HEK293T (cell line): ENCODE data around the gene CACNB3.

Experiments used
- CTCF ChIA-PET: fragments of 350-600 bp; formaldehyde crosslinking; extraction: SDS; loops from one replicate; lab custom pipeline; 2021; ENCODE audit warnings: antibody characterized with exemption, inconsistent platforms; lab: Yijun Ruan, JAX
- POLR2A ChIA-PET: fragments of 350-600 bp; formaldehyde crosslinking; extraction: SDS; loops from one replicate; lab custom pipeline; 2020; ENCODE audit warnings: antibody characterized with exemption, inconsistent platforms; lab: Yijun Ruan, JAX
- DNase-seq: peaks from one replicate; pipeline ENCODE4 v3.0.0; 2012; ENCODE audit warnings: mixed read lengths; ENCODE audit errors: extremely low spot score
- ARNT ChIP-seq: fragments of 450-650 bp; IDR thresholded peaks from 2 replicates; pipeline ENCODE4 v1.6.1; 2017; ENCODE audit warnings: mild to moderate bottlenecking
- BHLHE40 ChIP-seq: fragments of 450-650 bp; IDR thresholded peaks from 2 replicates; pipeline ENCODE4 v1.6.1; 2016; ENCODE audit warnings: mild to moderate bottlenecking, moderate library complexity, borderline replicate concordance
- CTBP1 ChIP-seq: fragments of 450-650 bp; IDR thresholded peaks from 2 replicates; pipeline ENCODE4 v1.6.1; 2016; ENCODE audit warnings: borderline replicate concordance
- ELF4 ChIP-seq: fragments of 450-650 bp; IDR thresholded peaks from 2 replicates; pipeline ENCODE4 v1.6.1; 2017; ENCODE audit warnings: antibody characterized with exemption
- FOXA1 ChIP-seq: fragments of 450-650 bp; IDR thresholded peaks from 2 replicates; pipeline ENCODE4 v1.6.1; 2016; ENCODE audit warnings: mild to moderate bottlenecking
- FOXK2 ChIP-seq: fragments of 450-650 bp; IDR thresholded peaks from 2 replicates; pipeline ENCODE4 v1.6.1; 2016; ENCODE audit warnings: mild to moderate bottlenecking
- FOXM1 ChIP-seq: fragments of 450-650 bp; IDR thresholded peaks from 2 replicates; pipeline ENCODE4 v1.6.1; 2017; ENCODE audit warnings: mild to moderate bottlenecking, borderline replicate concordance
- HDGF ChIP-seq: fragments of 450-650 bp; IDR thresholded peaks from 2 replicates; pipeline ENCODE4 v1.6.1; 2017; ENCODE audit warnings: antibody characterized with exemption, borderline replicate concordance
- L3MBTL2 ChIP-seq: fragments of 450-650 bp; conservative IDR thresholded peaks from 2 replicates; pipeline ENCODE4 v1.6.1; 2016; ENCODE audit warnings: mild to moderate bottlenecking
- LEF1 ChIP-seq: fragments of 450-650 bp; IDR thresholded peaks from 2 replicates; pipeline ENCODE4 v1.6.1; 2017; ENCODE audit warnings: mild to moderate bottlenecking, borderline replicate concordance
- NFRKB ChIP-seq: fragments of 450-650 bp; IDR thresholded peaks from 2 replicates; pipeline ENCODE4 v1.6.1; 2016; ENCODE audit warnings: mild to moderate bottlenecking, moderate library complexity
- PKNOX1 ChIP-seq: fragments of 450-650 bp; IDR thresholded peaks from 2 replicates; pipeline ENCODE4 v1.6.1; 2016
- SP1 ChIP-seq: fragments of 450-650 bp; IDR thresholded peaks from 2 replicates; pipeline ENCODE4 v1.6.1; 2017
- SUZ12 ChIP-seq: fragments of 450-650 bp; IDR thresholded peaks from 2 replicates; pipeline ENCODE4 v1.6.1; 2016; ENCODE audit warnings: mild to moderate bottlenecking
- TARDBP ChIP-seq: fragments of 450-650 bp; IDR thresholded peaks from 2 replicates; pipeline ENCODE4 v1.6.1; 2016
- ZNF384 ChIP-seq: fragments of 450-650 bp; IDR thresholded peaks from 2 replicates; pipeline ENCODE4 v1.6.1; 2016

The CACNB3 gene

GRCh38 chr12:48775299-48775698 is 43.0 kb upstream of the CACNB3 start:
- POLR2A ChIA-PET = no interaction called here
- no peak for TF ChIP-seq ZNF384
- no peak for TF ChIP-seq PKNOX1
- TF ChIP-seq SUZ12 = no peak
- TF ChIP-seq FOXM1 = no peak
- TF ChIP-seq NFRKB = no peak
- no peak for TF ChIP-seq L3MBTL2
- DNase-seq = no peak
- CTCF ChIA-PET = interaction anchor here (0.5 kb wide), 2 partner anchors 14 to 28 kb away, joined by 3 read pairs; no protein-coding TSS in a partner anchor

- TF ChIP-seq FOXA1 = no peak
- no peak for TF ChIP-seq TARDBP
- TF ChIP-seq BHLHE40 = no peak
- no peak for TF ChIP-seq ELF4
- TF ChIP-seq HDGF = no peak
- TF ChIP-seq FOXK2 = no peak
- TF ChIP-seq SP1 = no peak
- no peak for TF ChIP-seq L3MBTL2
- no peak for TF ChIP-seq FOXM1
- no peak for TF ChIP-seq CTBP1
- no peak for TF ChIP-seq SUZ12
- POLR2A ChIA-PET = interaction anchor here (1.1 kb wide), 1 partner anchor 13 kb away, joined by 4 read pairs; the partner anchor contains the start of gene ADCY6
- CTCF ChIA-PET = no interaction called here
- no peak for DNase-seq
Measured at GRCh38 chr12:48775991-48776649, 42.2 kb upstream of the CACNB3 start.

DNA sequence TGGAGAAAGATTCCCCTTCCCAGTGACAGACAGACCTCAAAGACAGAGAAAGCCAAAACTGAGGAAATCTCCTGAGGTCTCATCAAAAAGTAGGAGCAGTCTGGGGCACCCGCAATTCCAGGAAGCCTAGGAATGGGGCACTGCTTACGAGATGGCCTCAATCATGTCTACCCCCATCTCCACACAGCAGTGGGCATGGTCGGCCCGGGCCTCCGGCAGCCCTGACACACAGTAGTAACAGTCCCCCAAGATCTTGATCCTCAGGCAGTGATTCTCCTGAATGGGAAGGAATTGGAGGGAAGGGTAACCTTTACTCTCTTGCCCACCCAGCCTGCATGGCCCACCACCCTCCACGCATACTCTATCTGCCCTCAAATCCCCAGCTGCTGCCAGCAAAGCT is 41.3 kb upstream of the CACNB3 start:
- ChIA-PET CTCF (interaction anchor here (1.4 kb wide), 1 partner anchor 38 kb away, joined by 4 read pairs; no protein-coding TSS in a partner anchor), POLR2A (interaction anchor here (0.9 kb wide), 1 partner anchor 36 kb away, joined by 3 read pairs; no protein-coding TSS in a partner anchor)
- TF ChIP-seq BHLHE40 (no peak), ARNT (no peak), LEF1 (no peak), TARDBP (no peak), CTBP1 (no peak), FOXM1 (no peak), SP1 (no peak), NFRKB (no peak), FOXK2 (no peak), FOXA1 (no peak), PKNOX1 (no peak), ELF4 (no peak), ZNF384 (no peak), SUZ12 (no peak), HDGF (no peak), L3MBTL2 (no peak)
- DNase-seq = no peak

DNA sequence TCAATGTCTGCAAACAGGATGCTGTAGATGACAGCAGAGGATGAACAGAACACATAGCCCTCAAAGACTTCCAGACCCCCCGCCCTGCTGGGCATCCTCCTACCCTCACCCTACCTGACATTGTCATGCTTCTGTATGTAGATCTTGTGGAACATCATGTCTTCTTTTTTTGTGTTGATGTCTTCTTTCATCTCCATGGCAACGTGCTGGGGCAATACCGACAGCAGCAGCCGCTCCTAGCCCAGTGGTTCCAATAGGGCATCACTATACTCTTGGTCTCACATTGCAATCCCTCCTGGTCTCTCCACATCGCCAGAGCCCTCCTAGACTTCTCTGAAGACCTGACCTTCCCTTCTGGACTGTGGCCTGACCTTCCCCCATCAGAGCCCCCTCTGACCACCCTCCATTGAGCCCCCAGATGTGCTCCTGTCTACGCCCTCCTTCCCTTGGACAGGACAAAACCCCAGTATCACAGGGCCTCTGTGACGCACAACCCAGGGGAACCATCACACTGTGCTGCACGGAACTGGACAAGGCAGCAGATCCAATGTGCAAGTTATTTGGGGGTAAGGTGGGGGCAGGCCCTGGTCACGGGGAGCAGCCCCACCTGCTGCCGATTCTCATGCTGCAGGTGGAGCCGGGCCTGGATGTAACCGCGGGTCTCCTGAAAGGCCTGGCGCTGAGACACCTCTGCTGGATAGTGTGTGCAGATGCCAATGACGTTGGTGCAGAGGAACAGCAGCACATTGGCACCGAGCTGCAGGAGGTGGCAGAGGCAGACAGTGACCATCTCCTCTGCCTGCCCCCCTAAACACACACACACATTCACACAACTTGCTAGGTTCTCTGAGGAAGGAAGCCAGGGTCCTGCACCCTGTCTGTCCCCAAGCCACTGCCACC is 40.5 kb upstream of the CACNB3 start:
- no peak for TF ChIP-seq FOXM1
- TF ChIP-seq CTBP1 = no peak
- no peak for TF ChIP-seq ELF4
- TF ChIP-seq ARNT = no peak
- TF ChIP-seq BHLHE40 = no peak
- TF ChIP-seq SUZ12 = no peak
- no peak for TF ChIP-seq LEF1
- TF ChIP-seq SP1 = no peak
- TF ChIP-seq PKNOX1 = no peak
- no peak for TF ChIP-seq TARDBP
- no peak for TF ChIP-seq NFRKB
- TF ChIP-seq ZNF384 = no peak
- no peak for TF ChIP-seq FOXK2
- no peak for TF ChIP-seq HDGF
- DNase-seq = no peak
- CTCF ChIA-PET = interaction anchor here (1.4 kb wide), 1 partner anchor 37 kb away, joined by 4 read pairs; no protein-coding TSS in a partner anchor
- POLR2A ChIA-PET = interaction anchor here (0.9 kb wide), 2 partner anchors 12 to 36 kb away, joined by 3 read pairs; no protein-coding TSS in a partner anchor

DNA sequence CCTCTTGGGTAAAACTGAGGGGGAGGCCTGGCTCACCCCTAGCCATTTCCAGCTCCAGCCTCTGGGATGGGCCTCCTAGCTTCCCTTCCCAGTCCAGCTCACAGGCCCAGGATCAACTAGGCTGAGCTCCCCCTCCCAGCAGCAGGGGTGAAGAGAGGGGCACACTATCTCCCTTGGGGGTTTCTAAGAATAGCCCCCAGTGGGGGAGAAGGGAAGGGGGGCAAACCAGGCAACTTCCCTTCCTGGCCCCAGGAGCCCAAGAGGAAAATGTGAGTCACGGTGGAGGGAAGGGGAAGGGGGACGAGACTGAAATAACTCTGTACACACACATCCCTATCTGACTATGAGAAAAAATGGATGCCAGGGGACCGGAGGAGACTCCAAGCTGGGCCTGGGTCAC is 38.4 kb upstream of the CACNB3 start:
- CTCF ChIA-PET = no interaction called here
- POLR2A ChIA-PET = interaction anchor here (0.6 kb wide), 1 partner anchor 750 kb away, joined by 3 read pairs; no protein-coding TSS in a partner anchor
- DNase-seq = no peak
- no peak for TF ChIP-seq SUZ12
- TF ChIP-seq BHLHE40 = no peak
- TF ChIP-seq LEF1 = no peak
- no peak for TF ChIP-seq FOXK2
- no peak for TF ChIP-seq CTBP1
- TF ChIP-seq SP1 = no peak
- TF ChIP-seq ELF4 = no peak
- TF ChIP-seq TARDBP = no peak
- TF ChIP-seq ZNF384 = no peak
- TF ChIP-seq HDGF = no peak
- no peak for TF ChIP-seq NFRKB
- no peak for TF ChIP-seq PKNOX1
- no peak for TF ChIP-seq FOXA1
- TF ChIP-seq ARNT = no peak
- TF ChIP-seq FOXM1 = no peak
- no peak for TF ChIP-seq L3MBTL2
